Activated naive CD4-positive, alpha-beta T cell treated with anti-CD3 and anti-CD28 coated beads for 36 hours (primary cell): ENCODE data around the gene CHST3. TPM values are rescaled to one million over a fixed set of nuclear protein-coding genes. Genes with fewer than 3 reads are reported as not detected.

Experiments
- CTCF ChIA-PET: fragments of 350-600 bp; sonication (Branson Sonifier 250); formaldehyde crosslinking; loops from one replicate; lab custom pipeline; 2021; ENCODE audit warnings: antibody characterized with exemption; lab: Charles Lee
- DNase-seq: peaks from one replicate; pipeline ENCODE4 v3.0.0-alpha.2; 2020
- H3K27ac Mint-ChIP-seq: one replicate; pipeline ENCODE4 v1.8.0; 2021; ENCODE audit warnings: mild to moderate bottlenecking, mixed read lengths
- H3K27me3 Mint-ChIP-seq: one replicate; pipeline ENCODE4 v1.8.0; 2021; ENCODE audit warnings: low read depth, mixed read lengths
- H3K36me3 Mint-ChIP-seq: one replicate; pipeline ENCODE4 v1.8.0; 2021; ENCODE audit warnings: low read depth, mixed read lengths
- H3K4me1 Mint-ChIP-seq: one replicate; pipeline ENCODE4 v1.8.0; 2021; ENCODE audit warnings: low read depth, mixed read lengths
- H3K4me3 Mint-ChIP-seq: one replicate; pipeline ENCODE4 v1.8.0; 2021; ENCODE audit warnings: mild to moderate bottlenecking, moderate library complexity, mixed read lengths
- H3K9me3 Mint-ChIP-seq: one replicate; pipeline ENCODE4 v1.8.0; 2021; ENCODE audit warnings: mixed read lengths
- intact Hi-C: fragments of 100-400 bp; cut with micrococcal nuclease; formaldehyde crosslinking; loops from one replicate; pipeline ENCODE4 v1.15.1; 2023
- total RNA-seq, 2 experiments: library from RNA; stranded (reverse); gene quantifications; one replicate each; pipeline ENCODE4 v1.2.3, GENCODE V29; 2021

CHST3 gene
- total RNA-seq, 2 experiments from 2014 or later, result 0.55 to 0.57 TPM

- H3K9me3 Mint-ChIP-seq, result peaks cover 4% of the 10 kb centered on the region
- no peaks in the 10 kb centered on the region for H3K27me3 Mint-ChIP-seq
- peaks cover 6% of the 10 kb centered on the region for H3K4me1 Mint-ChIP-seq
- H3K27ac Mint-ChIP-seq, result no peak overlapping the region
- intact Hi-C loops, result loop anchor here (2.0 to 5.0 kb wide), 2 partner anchors 65 to 733 kb away; partner anchors contain the start of gene SLC29A3
- H3K4me3 Mint-ChIP-seq, result no peak overlapping the region
- no peaks in the 10 kb centered on the region for H3K36me3 Mint-ChIP-seq
- DNase-seq, result no peak
- CTCF ChIA-PET, result interaction anchor here (0.6 to 9.7 kb wide), 16 partner anchors 9 to 564 kb away, joined by 3 to 149 read pairs (median 6); no protein-coding TSS in a partner anchor
Measured at GRCh38 chr10:72049969-72050781, 86.0 kb downstream of the CHST3 start.

GRCh38 chr10:72050873-72051272 lies 86.7 kb downstream of the CHST3 start:
- Mint-ChIP-seq H3K4me3 (no peak overlapping the region), H3K4me1 (peaks cover 6% of the 10 kb centered on the region), H3K27me3 (no peaks in the 10 kb centered on the region), H3K36me3 (no peaks in the 10 kb centered on the region), H3K27ac (no peak overlapping the region), H3K9me3 (peaks cover 4% of the 10 kb centered on the region)
- intact Hi-C loops, result no loop called here
- DNase-seq, result no peak
- CTCF ChIA-PET, result interaction anchor here (1.2 to 9.7 kb wide), 4 partner anchors 96 to 286 kb away, joined by 4 to 149 read pairs (median 88); no protein-coding TSS in a partner anchor

- H3K27me3 Mint-ChIP-seq, result no peaks in the 10 kb centered on the region
Measured at GRCh38 chr10:72053690-72054089, 89.5 kb downstream of the CHST3 start.

GRCh38 chr10:72056113-72056512 lies 91.9 kb downstream of the CHST3 start:
- H3K36me3 Mint-ChIP-seq, result peaks cover 3% of the 10 kb centered on the region
- H3K4me1 Mint-ChIP-seq, result peaks cover 29% of the 10 kb centered on the region
- H3K9me3 Mint-ChIP-seq, result no peaks in the 10 kb centered on the region
- CTCF ChIA-PET, result interaction anchor here (0.7 kb wide), 1 partner anchor 160 kb away, joined by 3 read pairs; no protein-coding TSS in a partner anchor
- no peak overlapping the region for H3K27ac Mint-ChIP-seq
- no peaks in the 10 kb centered on the region for H3K27me3 Mint-ChIP-seq
- no peak overlapping the region for H3K4me3 Mint-ChIP-seq
- intact Hi-C loops, result no loop called here
- no peak for DNase-seq

More at GRCh38 chr10:72053690-72054089, 89.5 kb downstream of the CHST3 start:
- intact Hi-C loops, result no loop called here
- Mint-ChIP-seq H3K27ac (no peak overlapping the region), H3K9me3 (no peaks in the 10 kb centered on the region), H3K36me3 (no peaks in the 10 kb centered on the region), H3K4me3 (no peak overlapping the region), H3K4me1 (peaks cover 10% of the 10 kb centered on the region)
- CTCF ChIA-PET, result interaction anchor here (0.8 kb wide), 1 partner anchor 288 kb away, joined by 3 read pairs; no protein-coding TSS in a partner anchor
- no peak for DNase-seq

- no peak for DNase-seq
- CTCF ChIA-PET, result interaction anchor here (0.7 to 3.6 kb wide), 7 partner anchors 8 to 283 kb away, joined by 3 to 18 read pairs (median 4); no protein-coding TSS in a partner anchor
- Mint-ChIP-seq H3K27me3 (no peaks in the 10 kb centered on the region), H3K9me3 (no peaks in the 10 kb centered on the region), H3K4me3 (no peak overlapping the region), H3K27ac (no peak overlapping the region), H3K36me3 (peaks cover 5% of the 10 kb centered on the region), H3K4me1 (peaks cover 31% of the 10 kb centered on the region)
- intact Hi-C loops, result no loop called here
Measured at GRCh38 chr10:72056932-72057751, 92.9 kb downstream of the CHST3 start.

GRCh38 chr10:72058347-72058898 lies 94.2 kb downstream of the CHST3 start:
- Mint-ChIP-seq H3K4me3 (no peak overlapping the region), H3K4me1 (peaks cover 32% of the 10 kb centered on the region), H3K36me3 (peaks cover 9% of the 10 kb centered on the region), H3K27me3 (no peaks in the 10 kb centered on the region), H3K27ac (no peak overlapping the region), H3K9me3 (no peaks in the 10 kb centered on the region)
- DNase-seq, result no peak
- intact Hi-C loops, result no loop called here
- CTCF ChIA-PET, result interaction anchor here (0.5 to 3.6 kb wide), 4 partner anchors 9 to 281 kb away, joined by 3 to 18 read pairs (median 5); no protein-coding TSS in a partner anchor

- H3K27me3 Mint-ChIP-seq, result no peaks in the 10 kb centered on the region
- no peak overlapping the region for H3K4me3 Mint-ChIP-seq
- DNase-seq, result peak; percentile 38
- CTCF ChIA-PET, result interaction anchor here (0.5 to 3.6 kb wide), 6 partner anchors 10 to 281 kb away, joined by 3 to 18 read pairs (median 4); no protein-coding TSS in a partner anchor
- peaks cover 11% of the 10 kb centered on the region for H3K36me3 Mint-ChIP-seq
- intact Hi-C loops, result no loop called here
- no peaks in the 10 kb centered on the region for H3K9me3 Mint-ChIP-seq
- H3K27ac Mint-ChIP-seq, result no peak overlapping the region
- peaks cover 34% of the 10 kb centered on the region for H3K4me1 Mint-ChIP-seq
Measured at GRCh38 chr10:72058989-72059842, 95.0 kb downstream of the CHST3 start.

GRCh38 chr10:72059843-72060822 lies 95.9 kb downstream of the CHST3 start:
- no peaks in the 10 kb centered on the region for H3K27me3 Mint-ChIP-seq
- CTCF ChIA-PET, result interaction anchor here (1.1 to 3.6 kb wide), 5 partner anchors 11 to 165 kb away, joined by 3 to 18 read pairs (median 4); no protein-coding TSS in a partner anchor
- H3K9me3 Mint-ChIP-seq, result no peaks in the 10 kb centered on the region
- DNase-seq, result no peak
- peak overlapping the region; percentile 2 for H3K4me3 Mint-ChIP-seq
- peak overlapping the region; percentile 74 for H3K27ac Mint-ChIP-seq
- H3K4me1 Mint-ChIP-seq, result peaks cover 31% of the 10 kb centered on the region
- intact Hi-C loops, result no loop called here
- peaks cover 13% of the 10 kb centered on the region for H3K36me3 Mint-ChIP-seq

- no peaks in the 10 kb centered on the region for H3K9me3 Mint-ChIP-seq
- intact Hi-C loops, result no loop called here
- DNase-seq, result peak; percentile 35
- no peak overlapping the region for H3K4me3 Mint-ChIP-seq
- H3K27ac Mint-ChIP-seq, result peak overlapping the region; percentile 50
- H3K4me1 Mint-ChIP-seq, result peaks cover 31% of the 10 kb centered on the region
- peaks cover 21% of the 10 kb centered on the region for H3K36me3 Mint-ChIP-seq
- CTCF ChIA-PET, result interaction anchor here (2.2 kb wide), 1 partner anchor 13 kb away, joined by 8 read pairs; no protein-coding TSS in a partner anchor
- no peaks in the 10 kb centered on the region for H3K27me3 Mint-ChIP-seq
Measured at GRCh38 chr10:72061491-72061890, 97.3 kb downstream of the CHST3 start.

GRCh38 chr10:72061930-72062329 lies 97.7 kb downstream of the CHST3 start:
- Mint-ChIP-seq H3K36me3 (peaks cover 24% of the 10 kb centered on the region), H3K4me3 (no peak overlapping the region), H3K9me3 (no peaks in the 10 kb centered on the region), H3K27ac (no peak overlapping the region), H3K27me3 (no peaks in the 10 kb centered on the region), H3K4me1 (peaks cover 31% of the 10 kb centered on the region)
- no peak for DNase-seq
- intact Hi-C loops, result no loop called here
- CTCF ChIA-PET, result interaction anchor here (0.5 to 2.2 kb wide), 3 partner anchors 13 to 297 kb away, joined by 3 to 8 read pairs (median 3); no protein-coding TSS in a partner anchor
